HG02571 (cell line): ENCODE data around the gene AMT.
"Not testable (repeated sequence)": the region's sequence is repeated elsewhere in the genome, so short reads cannot be mapped to it uniquely, and the experiment has no call there.

Experiments used
- ATAC-seq: cut with Tn5 transposase; IDR thresholded peaks from one replicate; pipeline ENCODE4 v1.9.1; 2021; ENCODE audit warnings: mild to moderate bottlenecking, moderate library complexity; ENCODE audit not compliant: unreplicated experiment

AMT gene

DNA sequence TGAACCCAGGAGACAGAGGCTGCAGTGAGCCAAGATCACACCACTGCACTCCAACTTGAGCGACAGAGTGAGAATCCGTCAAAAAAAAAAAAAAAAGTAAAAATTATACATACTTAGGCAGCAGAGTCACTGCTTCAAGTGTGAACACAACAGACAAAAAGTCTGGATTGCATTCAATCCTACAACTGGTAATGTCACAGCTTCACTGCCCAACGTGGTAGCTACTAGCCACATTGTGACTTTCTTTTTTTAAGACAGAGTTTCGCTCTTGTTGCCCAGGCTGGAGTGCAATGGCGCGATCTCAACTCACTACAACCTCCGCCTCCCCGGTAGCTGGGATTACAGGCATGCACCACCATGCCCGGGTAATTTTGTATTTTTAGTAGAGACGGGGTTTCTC lies 31.0 kb downstream of the AMT start:
- ATAC-seq = not testable (repeated sequence)

DNA sequence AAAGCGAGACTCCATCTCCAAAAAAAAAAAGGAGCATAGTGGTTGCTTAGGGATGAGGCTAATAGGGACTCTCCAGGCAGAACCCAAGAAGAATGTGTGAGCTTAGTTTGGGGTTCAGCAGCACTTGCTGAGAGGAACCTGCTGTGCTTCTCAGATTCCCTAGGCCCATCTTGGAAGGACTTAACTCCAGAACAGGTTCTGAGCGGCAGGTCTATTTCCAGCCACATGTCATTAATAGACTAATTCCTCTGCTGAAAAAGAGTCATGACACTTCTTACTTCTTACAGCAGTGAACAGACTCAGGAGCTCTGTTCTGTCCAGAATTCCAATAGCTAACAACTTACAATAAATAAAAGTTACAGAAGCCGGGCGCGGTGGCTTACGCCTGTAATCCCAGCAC lies 33.0 kb downstream of the AMT start:
- no peak for ATAC-seq

DNA sequence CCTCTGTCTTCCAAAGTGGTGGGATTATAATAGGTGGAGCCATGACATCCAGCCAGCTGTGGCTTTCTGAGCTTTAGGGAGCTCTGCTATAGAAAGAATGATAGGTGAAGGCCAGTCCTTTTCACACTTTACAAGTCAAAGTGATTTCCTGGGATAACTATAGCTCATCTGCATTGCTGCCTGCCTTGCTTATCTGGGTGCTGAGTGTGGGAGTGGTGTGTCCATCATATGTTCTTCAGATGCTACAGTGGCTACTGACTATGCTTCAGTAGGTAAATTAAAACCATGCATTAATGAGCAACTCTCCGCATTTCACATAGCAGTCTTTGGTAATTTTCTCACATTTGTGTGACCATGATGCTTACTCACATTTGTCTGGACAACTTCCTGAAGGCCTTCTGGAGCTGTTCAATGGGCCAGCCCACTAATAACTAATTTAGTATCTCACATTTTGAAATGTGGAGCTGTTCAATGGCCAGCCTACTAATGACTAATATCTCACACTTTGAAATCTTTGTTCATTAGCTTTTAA lies 33.9 kb downstream of the AMT start:
- ATAC-seq = no peak

DNA sequence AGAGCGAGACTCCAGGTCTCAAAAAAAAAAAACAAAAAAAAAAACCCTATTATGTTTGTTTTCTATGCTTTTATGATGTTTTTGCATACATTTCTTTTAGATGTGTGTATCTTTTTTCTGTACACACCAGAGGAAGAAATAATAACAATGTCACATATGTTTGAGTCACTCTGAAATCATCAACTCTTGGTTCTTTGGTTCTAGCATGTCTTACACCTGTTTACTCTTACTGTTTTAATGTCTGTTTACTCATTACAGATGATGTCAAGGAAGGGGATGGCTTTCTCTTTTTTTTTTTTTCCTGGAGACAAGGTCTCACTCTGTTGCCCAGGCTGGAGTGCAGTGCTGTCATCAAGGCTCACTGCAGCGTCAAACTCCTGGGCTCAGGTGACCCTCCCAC lies 34.6 kb downstream of the AMT start:
- no peak for ATAC-seq

DNA sequence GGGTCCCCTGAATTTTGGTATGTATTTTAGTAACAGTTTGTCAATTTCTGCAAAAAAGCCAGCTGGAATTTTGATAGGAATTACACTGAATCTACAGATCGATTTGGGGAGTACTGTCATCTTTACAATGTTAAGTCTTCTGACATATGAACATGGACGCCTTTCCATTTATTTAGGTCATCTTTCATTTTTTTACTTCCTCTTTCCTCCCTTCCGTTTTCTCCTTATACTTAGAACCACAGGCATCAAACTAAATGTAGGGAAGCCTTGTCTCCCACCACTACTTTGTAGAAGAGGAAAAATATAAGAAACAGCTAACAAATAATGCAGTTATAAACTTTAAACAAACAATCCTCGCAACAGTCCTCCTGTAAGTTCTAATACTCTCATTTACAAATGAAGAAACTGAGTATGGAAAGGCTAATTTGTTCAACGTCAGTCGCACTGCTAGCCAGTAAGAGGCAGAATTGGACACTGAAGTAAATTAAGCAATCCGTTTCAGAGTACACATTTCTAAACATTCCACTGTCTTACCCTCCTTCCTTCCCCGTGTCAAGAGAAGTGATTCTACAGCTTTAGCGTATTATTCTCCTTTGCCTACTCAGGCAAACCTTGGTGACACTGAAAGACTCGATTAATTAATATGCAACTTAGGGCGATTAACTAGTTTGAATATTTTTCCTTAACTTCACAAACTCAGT lies 36.1 kb downstream of the AMT start:
- ATAC-seq = no peak

DNA sequence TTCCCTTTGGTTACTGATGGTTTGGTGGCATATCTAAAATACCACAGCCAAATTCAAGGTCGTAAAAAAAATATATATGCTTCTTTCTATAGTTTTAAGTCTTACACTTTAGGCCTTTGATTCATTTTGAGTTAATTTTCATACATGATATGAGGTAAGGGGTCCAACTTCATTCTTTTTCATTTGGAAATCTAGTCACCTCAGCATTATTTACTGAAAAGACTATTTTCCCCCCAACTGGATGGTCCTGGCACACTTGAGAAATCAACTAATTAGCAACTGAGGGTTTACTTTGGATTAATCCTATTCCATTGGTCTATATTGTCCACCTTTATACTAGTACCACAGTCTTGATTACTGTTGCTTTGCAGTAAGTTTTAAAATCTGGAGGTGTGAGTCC lies 36.7 kb downstream of the AMT start:
- no peak for ATAC-seq

DNA sequence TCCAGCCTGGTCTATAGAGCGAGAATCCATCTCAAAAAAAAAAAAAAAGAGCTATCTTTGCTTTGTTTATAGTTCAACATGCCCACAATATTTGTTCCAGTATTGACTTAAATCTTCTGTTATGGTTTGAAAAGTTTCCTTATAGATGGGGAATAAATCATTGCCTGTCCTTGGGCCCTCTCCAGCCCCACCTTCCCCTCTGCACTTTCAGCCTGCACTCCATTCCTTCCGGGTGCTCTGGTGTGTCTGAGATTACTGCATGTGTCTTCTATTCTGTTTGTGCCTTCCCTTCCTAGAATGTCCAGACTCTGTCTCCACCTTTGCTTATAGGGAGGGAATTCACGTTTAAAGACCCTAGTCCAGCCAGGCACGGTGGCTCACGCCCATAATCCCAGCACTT lies 38.9 kb downstream of the AMT start:
- no peak for ATAC-seq

DNA sequence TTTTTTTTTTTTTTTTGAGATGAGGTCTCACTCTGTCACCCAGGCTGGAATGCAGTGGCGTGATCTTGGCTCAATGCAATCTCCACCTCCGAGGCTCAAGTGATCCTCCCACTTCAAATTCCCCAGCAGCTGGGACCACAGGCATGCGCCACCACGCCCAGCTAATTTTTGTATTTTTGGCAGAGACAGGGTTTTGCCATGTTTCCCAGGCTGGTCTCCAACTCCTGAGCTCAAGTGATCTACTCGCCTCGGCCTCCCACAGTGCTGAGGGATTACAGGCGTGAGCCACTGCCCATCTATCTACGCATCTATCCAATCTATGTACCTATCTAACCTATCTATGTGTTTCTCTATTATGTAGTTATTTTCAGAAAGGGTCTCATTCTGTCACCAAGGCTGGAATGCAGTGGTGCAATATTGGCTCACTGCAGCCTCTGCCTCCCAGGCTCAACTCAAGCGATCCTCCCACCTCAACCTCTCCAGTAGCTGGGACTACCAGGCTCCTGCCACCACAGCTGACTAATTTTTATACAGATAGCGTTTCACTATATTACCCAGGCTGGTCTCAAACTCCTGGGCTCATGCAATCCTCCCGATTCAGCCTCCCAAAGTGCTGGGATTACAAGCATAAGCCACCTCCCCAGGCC lies 43.9 kb downstream of the AMT start:
- ATAC-seq = no peak

DNA sequence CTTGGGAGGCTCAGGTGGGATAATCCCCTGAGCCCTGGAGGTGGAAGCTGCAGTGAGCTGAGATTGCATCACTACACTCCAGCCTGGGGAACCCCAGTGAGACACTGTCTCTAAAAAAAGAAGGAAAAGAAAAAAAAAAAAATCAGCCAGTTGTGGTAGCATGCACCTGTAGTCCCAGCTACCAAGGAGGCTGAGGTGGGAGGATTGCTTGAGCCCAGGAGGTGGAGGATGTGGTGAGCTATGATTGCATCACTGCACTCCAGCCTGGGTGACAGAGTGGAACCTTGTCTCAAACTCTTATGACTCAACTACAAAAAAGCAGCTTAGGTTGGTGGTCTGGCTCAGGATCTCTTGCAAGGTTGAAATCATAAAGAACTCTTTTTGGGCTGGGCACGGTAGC lies 44.8 kb downstream of the AMT start:
- ATAC-seq = no peak

DNA sequence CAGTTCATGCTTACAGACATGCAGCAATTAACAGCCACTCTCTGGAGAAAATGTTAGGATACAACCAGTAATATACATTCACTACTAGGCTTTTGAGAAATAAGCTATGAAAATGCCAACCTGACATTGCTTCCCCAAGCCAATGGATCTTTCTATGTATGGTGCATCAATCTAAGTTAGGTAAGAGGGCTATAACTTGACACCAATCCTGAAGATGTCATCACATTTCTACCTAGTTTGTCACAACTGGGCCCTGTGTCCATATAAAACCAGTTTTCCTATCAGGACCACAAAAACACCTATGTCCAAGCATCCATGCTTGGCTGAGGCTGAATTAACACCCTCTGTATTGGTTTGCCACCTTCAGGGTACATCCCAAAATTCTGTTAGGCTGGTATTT lies 50.3 kb downstream of the AMT start:
- ATAC-seq = no peak

DNA sequence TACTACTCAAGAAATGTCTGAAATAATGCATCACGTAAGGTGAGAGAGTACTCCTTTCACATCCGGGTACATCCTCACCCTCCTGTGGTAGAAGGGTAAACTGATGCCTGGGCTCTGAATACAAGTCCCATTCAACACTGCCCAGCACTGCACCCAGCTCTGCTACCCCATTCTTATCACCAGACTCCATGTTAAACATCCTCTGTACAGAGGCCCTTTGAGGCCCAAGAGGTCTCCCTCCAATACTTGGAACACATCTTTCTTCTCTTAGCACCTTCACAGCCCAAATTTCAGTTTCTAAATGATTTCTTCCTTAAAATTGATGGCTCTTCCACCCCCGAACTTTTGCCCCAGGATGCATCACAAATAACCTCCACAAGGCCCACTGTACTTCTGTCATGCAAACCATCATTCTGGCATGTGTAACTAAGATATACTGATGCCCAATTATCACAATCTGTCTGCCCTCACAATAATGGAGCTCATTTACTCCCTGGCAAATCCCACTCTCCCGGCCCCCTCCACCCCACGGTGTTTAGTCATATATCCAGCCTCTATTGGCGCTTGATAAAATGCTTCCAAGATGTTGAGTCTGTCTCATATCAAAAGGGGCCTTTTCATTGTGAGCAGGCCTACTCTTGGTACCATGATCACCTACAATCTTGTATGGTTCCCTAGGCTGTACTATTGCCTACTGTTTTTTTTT lies 51.5 kb downstream of the AMT start:
- ATAC-seq = no peak
